ENCODE data around the gene SPTBN1.
"Not testable (repeated sequence)": the region's sequence is repeated elsewhere in the genome, so short reads cannot be mapped to it uniquely, and the experiment has no call there.

The SPTBN1 gene

DNA sequence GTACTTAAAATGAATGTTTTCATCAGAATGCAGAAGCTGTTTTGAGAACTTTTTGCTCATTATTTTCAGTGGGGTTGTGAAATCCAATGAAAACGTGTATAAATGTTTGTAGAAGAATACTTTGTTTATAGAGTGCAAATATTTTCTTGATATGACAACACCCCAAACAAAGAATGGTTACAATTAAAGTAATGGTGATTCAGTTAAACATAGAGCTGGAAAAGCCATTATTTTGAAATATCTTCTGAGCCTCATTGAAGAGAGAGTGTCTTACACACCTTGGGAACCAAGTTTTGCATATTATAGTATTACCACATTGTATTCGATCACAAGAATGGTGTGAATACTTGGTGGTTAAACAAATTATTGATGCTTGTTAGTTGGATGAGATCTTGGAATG lies 48.7 kb downstream of the SPTBN1 start:
- DNase-seq: no peak

DNA sequence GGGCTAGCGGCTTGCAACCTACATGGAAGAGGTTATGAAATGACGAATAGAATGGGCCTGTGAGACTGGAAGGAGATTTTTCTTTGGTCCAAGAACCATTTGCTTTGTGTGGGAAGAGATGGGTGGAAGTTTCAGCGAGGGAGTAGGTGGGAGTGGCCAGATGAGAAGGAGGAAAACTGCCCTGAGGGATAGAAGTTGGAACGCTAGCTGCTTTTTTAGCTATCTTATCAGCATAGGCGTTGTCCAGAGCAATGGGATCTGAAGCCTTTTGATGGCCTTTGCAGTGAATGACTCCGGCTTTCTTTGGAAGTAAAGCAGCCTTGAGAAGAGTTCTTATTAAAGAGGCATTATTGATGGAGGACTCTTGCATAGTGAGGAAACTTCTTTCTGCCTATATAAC lies 52.4 kb downstream of the SPTBN1 start:
- DNase-seq: no peak

DNA sequence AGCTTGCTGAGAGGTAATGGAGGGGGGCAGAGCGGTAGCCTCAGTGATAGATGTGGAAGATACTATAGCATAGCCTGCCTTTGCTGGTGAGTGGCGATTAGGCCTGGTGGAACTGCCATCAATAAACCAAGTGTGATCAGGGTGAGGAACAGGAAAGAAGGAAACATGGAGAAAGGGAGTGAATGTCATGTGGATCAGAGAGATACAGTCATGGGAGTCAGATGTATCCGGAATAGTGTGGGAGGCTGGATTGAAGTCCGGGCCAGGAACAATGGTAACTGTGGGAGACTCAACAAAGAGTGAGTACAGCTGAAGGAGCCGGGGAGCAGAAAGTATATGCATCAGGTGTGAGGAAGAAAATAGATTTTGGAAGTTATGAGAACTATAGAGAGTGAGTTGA lies 52.9 kb downstream of the SPTBN1 start:
- not testable (repeated sequence) for DNase-seq

- no peak for DNase-seq
Measured at GRCh38 chr2:54510916-54511315, 54.8 kb downstream of the SPTBN1 start.

GRCh38 chr2:54512183-54512582 lies 56.1 kb downstream of the SPTBN1 start:
- no peak for DNase-seq

DNA sequence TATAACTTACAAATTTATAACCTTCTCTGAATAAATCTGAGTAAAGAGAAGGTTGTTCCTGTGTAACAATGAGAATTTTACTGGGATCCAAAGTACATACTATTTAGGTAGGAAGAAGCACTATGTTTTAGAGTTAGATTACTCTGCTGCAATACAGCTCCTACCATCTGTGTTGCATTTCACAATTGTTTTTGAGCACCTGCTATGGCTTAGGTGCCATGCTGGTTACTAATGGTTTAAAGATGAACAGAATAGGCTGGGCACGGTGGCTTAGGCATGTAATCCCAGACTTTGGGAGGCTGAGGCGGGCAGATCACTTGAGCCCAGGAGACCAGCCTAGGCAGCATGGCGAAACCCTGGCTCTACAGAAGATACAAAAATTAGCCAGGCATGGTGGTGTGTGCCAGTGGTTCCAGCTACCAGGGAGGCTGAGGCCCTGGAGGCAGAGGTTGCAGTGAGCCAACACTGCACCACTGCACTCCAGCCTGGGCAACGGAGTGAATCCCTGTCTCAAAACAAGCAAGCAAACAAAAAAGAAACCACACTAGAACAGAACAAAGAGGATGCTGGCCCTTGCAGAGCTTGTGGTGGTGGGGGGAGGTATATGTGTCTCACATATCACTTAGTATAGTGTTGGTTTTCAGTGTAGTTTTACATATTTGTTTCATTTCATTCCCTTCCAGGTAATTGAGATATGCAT lies 56.7 kb downstream of the SPTBN1 start:
- no peak for DNase-seq

GRCh38 chr2:54513363-54513715 lies 57.2 kb downstream of the SPTBN1 start:
- DNase-seq: no peak

- DNase-seq: no peak
Measured at GRCh38 chr2:54514822-54515569, 58.9 kb downstream of the SPTBN1 start.

DNA sequence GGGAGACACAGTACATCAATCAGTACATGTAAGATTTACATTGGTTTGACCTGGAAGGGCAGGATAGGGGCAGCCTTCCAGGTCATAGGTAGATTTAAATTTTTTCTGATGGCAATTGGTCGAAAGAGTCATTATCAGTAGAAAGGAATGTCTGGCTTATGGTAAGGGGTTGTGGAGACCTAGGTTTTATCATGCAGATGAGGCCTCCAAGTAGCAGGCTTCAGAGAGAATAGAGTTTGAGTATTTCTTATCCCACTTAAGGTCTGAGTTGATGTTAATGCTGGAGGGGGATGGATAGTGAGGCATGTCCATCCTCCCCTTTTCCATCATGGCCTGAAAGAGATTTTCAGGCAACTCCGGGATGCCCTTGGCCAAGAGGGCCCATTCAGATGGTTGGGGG lies 60.7 kb downstream of the SPTBN1 start:
- no peak for DNase-seq

- not testable (repeated sequence) for DNase-seq
Measured at GRCh38 chr2:54518016-54518415, 61.9 kb downstream of the SPTBN1 start.

- DNase-seq: no peak
Measured at GRCh38 chr2:54518430-54518829, 62.3 kb downstream of the SPTBN1 start.

DNA sequence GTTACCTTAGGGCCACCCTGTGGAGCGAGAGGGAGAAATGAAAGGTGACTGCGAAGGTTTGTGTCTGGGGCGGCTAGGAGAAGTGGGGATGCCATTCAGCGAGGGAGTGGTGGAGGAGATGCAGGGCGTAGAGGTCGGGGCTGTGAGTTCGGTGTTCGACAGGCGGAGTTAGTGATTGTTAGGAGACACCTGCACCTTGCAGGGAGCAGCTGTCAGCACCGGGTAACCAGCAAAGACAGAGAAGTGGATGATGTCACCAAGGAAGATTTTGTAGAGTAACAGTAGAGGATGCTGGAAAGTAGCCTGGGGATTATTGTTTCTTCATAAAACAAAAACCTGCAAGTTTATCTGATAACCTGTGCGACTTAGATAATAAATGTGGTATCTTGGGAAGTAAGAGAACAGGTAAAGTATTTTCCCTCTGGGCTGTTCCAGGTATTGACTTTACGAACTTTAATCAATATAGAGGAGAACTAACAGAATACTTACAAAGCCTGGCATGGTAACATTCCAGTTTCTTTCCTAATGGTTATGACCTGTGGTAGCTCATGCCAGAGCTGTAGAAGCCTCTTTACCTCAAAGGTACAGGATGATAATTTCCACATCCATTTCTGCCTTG lies 63.8 kb downstream of the SPTBN1 start:
- DNase-seq: no peak

GRCh38 chr2:54520687-54521086 lies 64.6 kb downstream of the SPTBN1 start:
- DNase-seq: no peak

DNA sequence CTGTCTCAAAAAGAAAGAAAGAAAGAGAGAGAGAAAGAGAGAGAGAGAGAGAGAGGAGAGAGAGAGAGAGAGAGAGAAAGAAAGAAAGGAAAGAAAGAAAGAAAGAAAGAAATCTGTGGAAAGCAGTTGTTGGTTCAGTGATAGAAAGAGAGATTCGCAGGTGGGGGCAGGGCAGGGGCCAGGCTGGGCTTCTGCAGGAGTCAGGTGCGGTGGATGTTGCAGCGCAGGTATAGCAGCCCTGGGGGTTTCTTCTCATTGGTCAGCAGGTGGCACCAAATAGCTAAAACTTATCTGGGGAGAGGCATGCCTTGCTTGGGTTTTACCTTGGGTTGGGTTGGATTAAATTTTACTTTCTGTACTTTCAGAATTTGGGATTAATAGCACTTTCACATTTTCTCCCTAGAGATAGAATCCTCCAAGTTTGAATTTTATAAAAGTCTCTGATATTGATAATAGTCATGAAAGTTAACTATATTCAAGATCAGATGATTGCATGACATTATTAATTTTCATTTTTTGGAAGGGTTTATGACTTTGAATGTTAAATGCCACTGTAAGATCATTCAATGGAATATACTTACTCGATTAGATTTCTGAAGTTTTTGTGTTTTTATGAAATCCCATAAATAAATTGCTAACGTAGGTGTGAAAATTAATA lies 66.6 kb downstream of the SPTBN1 start:
- DNase-seq: peak; percentile 47

DNA sequence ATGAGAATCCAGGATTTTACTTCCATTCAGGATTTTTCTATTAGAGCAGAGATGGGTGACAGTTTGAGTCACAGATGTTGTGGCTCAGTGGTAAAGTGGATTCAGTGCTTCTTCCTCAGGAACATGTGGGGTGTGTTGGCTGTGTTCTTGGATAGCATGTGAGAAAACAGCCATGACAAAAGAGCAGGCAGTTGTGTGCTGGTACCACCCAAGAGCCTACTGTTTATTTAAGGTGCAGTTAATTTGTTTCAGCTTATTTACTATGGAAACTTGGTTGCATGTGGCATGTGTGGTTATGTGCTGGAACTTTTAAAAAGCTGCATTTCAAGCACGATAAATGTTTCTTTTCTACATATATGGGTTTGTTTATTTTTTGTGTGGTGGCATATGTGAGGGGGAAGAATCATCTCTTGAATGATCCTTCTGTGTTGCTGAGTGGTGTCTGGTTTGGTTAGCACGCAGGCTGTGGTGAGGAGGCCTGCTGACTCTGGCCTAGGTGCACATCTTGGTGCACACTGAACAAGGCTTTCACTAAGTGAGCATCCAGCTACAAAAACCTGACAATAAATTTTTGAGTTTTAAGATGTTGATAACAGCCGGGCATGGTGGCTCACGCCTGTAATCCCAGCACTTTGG lies 67.3 kb downstream of the SPTBN1 start:
- no peak for DNase-seq

DNA sequence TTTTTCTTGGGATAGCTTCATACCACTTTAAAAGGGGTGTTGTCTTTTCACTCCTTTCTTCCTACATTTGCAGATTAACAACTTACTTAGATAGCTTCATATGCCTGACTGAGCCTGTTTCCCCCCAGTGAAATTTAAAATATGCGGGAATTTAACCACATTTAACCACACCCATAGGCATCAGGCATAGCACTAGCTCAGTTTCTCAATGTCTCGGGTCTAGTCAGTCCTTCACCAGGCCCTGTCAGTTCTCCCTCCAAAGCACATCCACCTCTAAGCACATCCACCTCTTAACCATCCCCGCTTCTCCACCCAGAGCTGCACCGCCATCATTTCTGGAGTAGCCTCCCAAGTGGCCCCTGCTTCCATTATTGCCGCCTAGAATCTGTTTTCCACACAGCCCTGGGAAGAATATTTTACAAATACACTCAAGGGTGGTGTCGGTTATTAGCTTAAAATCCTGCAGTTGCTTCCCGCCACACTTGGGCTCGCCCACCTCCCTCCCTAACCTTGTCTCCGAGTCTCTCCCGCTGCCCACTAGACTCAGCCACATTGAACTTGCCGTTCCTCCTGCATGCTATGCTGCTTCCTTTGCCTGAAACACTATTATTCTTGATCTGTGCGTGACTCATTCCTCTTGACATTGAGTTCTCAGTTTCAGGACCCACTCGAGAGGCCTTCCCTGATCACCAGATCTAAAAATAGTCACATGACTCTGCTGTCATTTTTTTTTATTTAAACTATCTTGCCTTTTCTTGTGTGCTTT lies 68.3 kb downstream of the SPTBN1 start:
- peak; percentile 3 for DNase-seq

- DNase-seq: no peak
Measured at GRCh38 chr2:54525321-54525720, 69.2 kb downstream of the SPTBN1 start.

DNA sequence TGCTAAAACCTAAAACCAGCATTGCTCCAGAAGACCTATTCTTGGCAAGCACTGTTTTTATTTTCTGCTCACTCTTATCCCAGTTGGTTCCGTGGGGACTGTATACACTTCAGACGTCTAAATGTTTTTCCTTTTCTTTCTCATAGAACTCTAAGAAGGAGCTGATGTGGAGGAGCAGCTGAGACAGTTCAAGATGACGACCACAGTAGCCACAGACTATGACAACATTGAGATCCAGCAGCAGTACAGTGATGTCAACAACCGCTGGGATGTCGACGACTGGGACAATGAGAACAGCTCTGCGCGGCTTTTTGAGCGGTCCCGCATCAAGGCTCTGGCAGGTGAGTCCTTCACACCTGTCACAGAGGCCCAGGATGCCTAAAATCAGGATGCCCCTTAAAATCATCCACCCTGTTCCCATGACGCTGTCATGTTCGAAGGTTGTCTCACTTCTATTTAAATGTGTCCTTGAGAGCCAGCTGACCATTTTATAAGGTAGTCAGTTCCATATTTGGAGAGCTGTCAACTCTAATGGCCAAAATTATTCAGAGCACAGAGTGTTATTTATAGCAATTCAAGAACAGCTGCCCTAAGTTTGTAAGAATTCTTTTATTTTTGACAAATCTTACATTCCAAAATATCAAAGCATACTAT lies 70.2 kb downstream of the SPTBN1 start:
- DNase-seq: no peak

- no peak for DNase-seq
Measured at GRCh38 chr2:54528311-54528955, 72.3 kb downstream of the SPTBN1 start.

DNA sequence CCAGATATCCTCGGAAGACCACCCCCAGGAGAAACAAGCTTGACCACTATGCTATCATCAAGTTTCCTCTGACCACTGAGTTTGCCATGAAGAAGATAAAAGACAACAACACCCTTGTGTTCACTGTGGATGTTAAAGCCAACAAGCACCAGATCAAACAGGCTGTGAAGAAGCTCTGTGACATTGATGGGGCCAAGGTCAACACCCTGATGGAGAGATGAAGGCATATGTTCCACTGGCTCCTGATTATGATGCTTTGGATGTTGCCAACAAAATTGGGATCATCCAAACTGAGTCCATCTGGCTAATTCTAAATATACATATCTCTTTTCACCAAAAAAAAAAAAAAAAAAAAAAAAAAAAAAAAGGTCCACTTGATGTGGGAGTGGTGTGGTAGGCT lies 73.4 kb downstream of the SPTBN1 start:
- DNase-seq: not testable (repeated sequence)

GRCh38 chr2:54529935-54530334 lies 73.8 kb downstream of the SPTBN1 start:
- no peak for DNase-seq
